Endodermal cell (in vitro differentiated cells): Measurements from ENCODE around the gene PLEKHA5. TPM values are rescaled to one million over a fixed set of nuclear protein-coding genes. Genes with fewer than 3 reads are reported as not detected.

Experiments used
- DNase-seq: peaks from one replicate; pipeline ENCODE4 v3.0.0-alpha.2; 2017
- H3K27ac ChIP-seq: 2 replicates; pipeline ENCODE4 v1.5.1; 2013; ENCODE audit warnings: mild to moderate bottlenecking, low read depth, low read length, moderate library complexity
- H3K27me3 ChIP-seq: 2 replicates; pipeline ENCODE4 v1.6.1; 2013; ENCODE audit warnings: mild to moderate bottlenecking, low read length, moderate library complexity; ENCODE audit not compliant: insufficient read depth, control insufficient read depth, poor library complexity, severe bottlenecking
- H3K36me3 ChIP-seq: 2 replicates; pipeline ENCODE4 v1.7.0; 2013; ENCODE audit warnings: mild to moderate bottlenecking, low read length, moderate library complexity; ENCODE audit not compliant: control insufficient read depth, insufficient read depth
- H3K4me1 ChIP-seq: one replicate; pipeline ENCODE4 v1.7.0; 2013; ENCODE audit warnings: low read length; ENCODE audit not compliant: control insufficient read depth, insufficient read depth
- H3K4me3 ChIP-seq: 2 replicates; pipeline ENCODE4 v1.5.1; 2013; ENCODE audit warnings: mild to moderate bottlenecking, low read length, moderate library complexity
- H3K9ac ChIP-seq: 2 replicates; pipeline ENCODE4 v1.6.1; 2013; ENCODE audit warnings: mild to moderate bottlenecking, low read length, moderate library complexity; ENCODE audit not compliant: poor library complexity, severe bottlenecking; ENCODE audit errors: extremely low read depth
- H3K9me3 ChIP-seq: 2 replicates; pipeline ENCODE4 v1.6.1; 2013; ENCODE audit warnings: mild to moderate bottlenecking, low read length, moderate library complexity; ENCODE audit not compliant: control insufficient read depth
- H3K27ac Mint-ChIP-seq: 2 replicates; pipeline ENCODE4 v1.8.0; 2020; ENCODE audit warnings: mixed read lengths
- H3K27me3 Mint-ChIP-seq: 2 replicates; pipeline ENCODE4 v1.8.0; 2021; ENCODE audit warnings: mild to moderate bottlenecking, mixed read lengths; ENCODE audit not compliant: insufficient read depth
- H3K36me3 Mint-ChIP-seq: 2 replicates; pipeline ENCODE4 v1.8.0; 2020; ENCODE audit warnings: low read depth, mixed read lengths
- H3K4me1 Mint-ChIP-seq: 2 replicates; pipeline ENCODE4 v1.8.0; 2020; ENCODE audit warnings: mixed read lengths
- H3K4me3 Mint-ChIP-seq: 2 replicates; pipeline ENCODE4 v1.8.0; 2020; ENCODE audit warnings: mild to moderate bottlenecking, moderate library complexity, mixed read lengths
- H3K9me3 Mint-ChIP-seq: 2 replicates; pipeline ENCODE4 v1.8.0; 2020; ENCODE audit warnings: mild to moderate bottlenecking, mixed read lengths
- CTCF ChIP-seq: fragments of 200-600 bp; sonication (generic); conservative IDR thresholded peaks from 2 replicates; pipeline ENCODE4 v1.5.0; 2021; ENCODE audit warnings: antibody characterized with exemption, mild to moderate bottlenecking
- WGBS, 2 experiments: methylation state at CpG; one replicate each; pipeline versions ENCODE4 v1.1.5 to v1.1.7; 2013; ENCODE audit warnings: missing lambda C conversion rate in 2 of 2, mixed read lengths in 1 of 2; ENCODE audit not compliant: insufficient coverage in 1 of 2, insufficient read length in 1 of 2; 5-methylcytosine and 5-hydroxymethylcytosine counted together
- total RNA-seq, 2 donors: library from RNA; stranded (reverse); fragmentation: NEBNext Ultra II Directional in 1 of 2; extraction: Animal tissue kit (Norgen Biotek cat#: 25700) in 1 of 2; gene quantifications; 2 replicates in 1 of 2; 3 replicates in 1 of 2; pipeline ENCODE4 v1.2.1, GENCODE V29; 2021

PLEKHA5 gene
- total RNA-seq, 2 donors from 2014 or later = 48.5 to 139 TPM

DNA sequence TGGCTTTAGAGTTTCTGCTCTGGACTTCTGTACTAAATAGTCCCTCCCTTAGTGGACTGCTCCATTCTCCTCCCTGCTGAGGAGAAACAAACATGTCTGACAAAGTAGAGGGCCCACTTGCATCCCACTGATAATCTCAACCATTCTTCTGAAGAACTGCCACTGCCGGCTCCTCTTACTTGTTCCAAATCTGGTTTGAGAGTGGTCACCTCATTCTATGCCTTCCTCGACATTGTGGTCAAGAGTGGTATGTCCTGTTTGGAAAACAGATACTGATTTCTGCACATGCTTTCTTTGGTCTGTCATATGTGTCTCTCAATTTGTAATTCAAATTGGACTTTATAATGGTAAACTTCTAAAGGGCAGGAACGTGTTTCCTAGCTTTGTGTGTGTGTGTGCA, 36.3 kb upstream of the PLEKHA5 start:
- no peak for DNase-seq
- Mint-ChIP-seq H3K4me3 (no peak overlapping the region), H3K27ac (no peak overlapping the region), H3K4me1 (peaks cover 30% of the 10 kb centered on the region), H3K9me3 (no peaks in the 10 kb centered on the region), H3K36me3 (no peaks in the 10 kb centered on the region), H3K27me3 (no peaks in the 10 kb centered on the region)
- no peaks in the 10 kb centered on the region for H3K27me3 ChIP-seq
- no peak overlapping the region for H3K4me3 ChIP-seq
- no peaks in the 10 kb centered on the region for H3K4me1 ChIP-seq
- H3K9ac ChIP-seq = no peak overlapping the region
- no peaks in the 10 kb centered on the region for H3K9me3 ChIP-seq
- no peak overlapping the region for H3K27ac ChIP-seq
- TF ChIP-seq CTCF = no peak
- WGBS, 2 experiments = 90 to 94% methylated on average over 2 to 3 of the region's 3 CpGs
- no peaks in the 10 kb centered on the region for H3K36me3 ChIP-seq

DNA sequence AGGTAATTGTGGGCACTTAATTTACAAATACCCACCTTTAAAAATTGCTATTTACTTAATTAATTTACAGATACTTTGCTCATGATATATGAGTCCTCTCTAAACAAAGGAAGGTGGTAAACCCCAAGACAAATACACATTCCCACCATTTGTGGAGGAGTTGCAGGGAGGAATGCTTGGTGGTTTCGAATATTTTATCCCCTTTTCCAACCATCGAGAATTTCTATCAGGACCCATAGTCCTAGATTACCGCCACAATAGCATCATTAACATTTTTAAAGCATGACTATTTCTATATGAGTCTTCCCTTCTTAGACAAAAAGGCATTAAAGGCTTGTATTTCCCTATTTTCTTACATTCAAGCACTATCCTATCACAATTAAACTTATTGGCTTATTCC, 34.2 kb upstream of the PLEKHA5 start:
- TF ChIP-seq CTCF = no peak
- DNase-seq = no peak
- H3K27me3 Mint-ChIP-seq = no peaks in the 10 kb centered on the region
- no peak overlapping the region for H3K4me3 ChIP-seq
- WGBS, 2 experiments = 95 to 100% methylated on average over 3 of the region's 3 CpGs
- no peak overlapping the region for H3K27ac ChIP-seq
- no peak overlapping the region for H3K27ac Mint-ChIP-seq
- no peak overlapping the region for H3K9ac ChIP-seq
- no peaks in the 10 kb centered on the region for H3K9me3 Mint-ChIP-seq
- H3K36me3 ChIP-seq = no peaks in the 10 kb centered on the region
- no peaks in the 10 kb centered on the region for H3K27me3 ChIP-seq
- no peaks in the 10 kb centered on the region for H3K36me3 Mint-ChIP-seq
- no peaks in the 10 kb centered on the region for H3K9me3 ChIP-seq
- H3K4me1 ChIP-seq = no peaks in the 10 kb centered on the region
- no peak overlapping the region for H3K4me3 Mint-ChIP-seq
- H3K4me1 Mint-ChIP-seq = peaks cover 30% of the 10 kb centered on the region

DNA sequence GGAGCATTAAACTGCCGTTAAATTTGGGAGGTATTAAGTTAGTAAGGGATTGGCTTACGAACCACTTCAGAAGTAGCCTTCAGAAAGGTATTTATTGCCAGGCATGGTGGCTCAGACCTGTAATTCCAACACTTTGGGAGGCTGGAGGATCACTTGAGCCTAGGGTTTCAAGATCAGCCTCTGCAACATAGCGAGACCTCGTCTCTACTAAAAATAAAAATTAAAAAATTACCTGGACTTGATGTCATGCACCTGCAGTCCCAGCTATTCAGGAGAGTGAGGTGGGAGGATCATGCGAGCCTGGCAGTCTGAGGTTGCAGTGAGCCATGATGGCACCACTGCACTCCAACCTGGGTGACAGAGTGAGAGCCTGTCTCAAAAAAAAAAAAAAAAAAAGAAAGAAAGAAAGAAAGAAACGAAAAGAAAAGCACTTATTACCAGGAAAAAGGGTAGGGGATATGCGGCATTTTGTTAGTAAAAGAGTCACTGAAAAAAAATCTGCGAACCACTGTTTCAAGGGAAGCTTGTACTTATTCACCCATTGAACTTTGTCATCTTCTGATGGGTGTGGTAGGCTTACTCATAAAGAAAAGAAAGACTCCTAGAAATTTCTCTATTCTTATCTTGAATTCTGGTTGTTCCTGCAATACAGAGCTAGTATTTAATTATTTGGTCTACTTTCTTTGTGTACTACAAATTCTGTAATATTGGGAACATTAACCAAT, 33.6 kb upstream of the PLEKHA5 start:
- peaks cover 30% of the 10 kb centered on the region for H3K4me1 Mint-ChIP-seq
- Histone ChIP-seq H3K9me3 (no peaks in the 10 kb centered on the region), H3K27ac (no peak overlapping the region), H3K9ac (no peak overlapping the region), H3K4me3 (no peak overlapping the region), H3K27me3 (no peaks in the 10 kb centered on the region), H3K36me3 (no peaks in the 10 kb centered on the region), H3K4me1 (no peaks in the 10 kb centered on the region)
- DNase-seq = no peak
- H3K36me3 Mint-ChIP-seq = no peaks in the 10 kb centered on the region
- no peaks in the 10 kb centered on the region for H3K27me3 Mint-ChIP-seq
- no peak overlapping the region for H3K4me3 Mint-ChIP-seq
- TF ChIP-seq CTCF = no peak
- no peak overlapping the region for H3K27ac Mint-ChIP-seq
- no peaks in the 10 kb centered on the region for H3K9me3 Mint-ChIP-seq
- WGBS, 2 experiments = 87 to 98% methylated on average over 4 to 8 of the region's 8 CpGs
